ENCODE data around the gene ZNF784.

ZNF784 gene

DNA sequence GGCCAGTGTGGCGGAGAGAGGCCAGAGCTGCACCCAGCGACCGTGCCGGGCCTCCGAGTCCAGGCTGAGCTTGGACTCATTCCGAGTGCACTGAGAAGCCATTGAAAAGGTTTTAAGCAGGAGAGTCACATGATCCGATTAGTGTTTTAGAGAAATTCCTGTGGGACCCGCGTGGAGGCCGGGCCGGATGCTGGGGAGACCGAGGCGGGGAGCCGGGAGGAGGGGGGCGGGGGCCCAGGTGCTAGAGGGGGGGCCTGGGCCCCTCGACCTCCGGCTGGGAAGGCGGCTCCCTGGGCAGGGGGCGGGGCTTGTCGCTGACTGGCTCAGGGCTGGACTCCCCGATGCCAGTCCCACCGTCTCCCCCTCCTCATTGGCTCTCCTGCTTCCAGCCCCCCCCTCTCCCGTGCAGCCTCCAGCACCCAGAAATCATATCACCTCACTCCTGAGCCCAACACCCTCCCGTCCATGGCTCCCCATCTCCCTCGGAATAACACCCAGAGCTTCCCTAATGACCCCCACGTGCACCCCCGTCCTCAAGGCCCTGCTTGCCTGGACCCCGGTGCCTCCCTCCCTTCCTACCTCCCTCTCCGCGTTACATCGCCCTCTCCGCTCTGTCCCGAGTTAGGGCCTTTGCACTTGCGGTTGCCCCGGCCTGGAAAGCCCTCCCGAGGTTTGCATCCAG lies 38.6 kb downstream of the ZNF784 start (continued):
- TF ChIP-seq ZNF398 (tag by site-specific recombination; IDR thresholded peaks at IDR 0.05) (peak; percentile 66), ZNF692 (tag by site-specific recombination; IDR thresholded peaks at IDR 0.05) (peak; percentile 72; the same call in 1 of the 2 replicates), ZSCAN23 (tag by site-specific recombination; IDR thresholded peaks at IDR 0.05) (no peak), ZNF335 (tag by site-specific recombination; conservative IDR thresholded peaks at IDR 0.05) (peak; percentile 78), BCL11A (tag by site-specific recombination; IDR thresholded peaks at IDR 0.05; ENCODE audit: low read depth) (no peak), ZNF114 (tag by site-specific recombination; IDR thresholded peaks at IDR 0.05) (no peak), ZSCAN16 (tag by site-specific recombination; IDR thresholded peaks at IDR 0.05) (no peak), SP2 (tag by site-specific recombination; IDR thresholded peaks at IDR 0.05) (peak; percentile 91), ZNF37A (tag by site-specific recombination; IDR thresholded peaks at IDR 0.05) (no peak), ZNF654 (tag by site-specific recombination; IDR thresholded peaks at IDR 0.05; ENCODE audit: low read depth) (no peak), SP3 (tag by site-specific recombination; IDR thresholded peaks at IDR 0.05) (peak; percentile 84), ZNF239 (tag by site-specific recombination; IDR thresholded peaks at IDR 0.05) (no peak), ZNF585B (tag by site-specific recombination; IDR thresholded peaks at IDR 0.05) (no peak), OVOL3 (tag by site-specific recombination; IDR thresholded peaks at IDR 0.05) (no peak), GLI2 (tag by site-specific recombination; IDR thresholded peaks at IDR 0.05; ENCODE audit: borderline replicate concordance, low read depth) (no peak), ZNF2 (tag by site-specific recombination; IDR thresholded peaks at IDR 0.05) (no peak), SP7 (tag by site-specific recombination; IDR thresholded peaks at IDR 0.05) (peak; percentile 46), GLIS2 (tag by site-specific recombination; IDR thresholded peaks at IDR 0.05) (peak; percentile 93), ZNF426 (tag by site-specific recombination; IDR thresholded peaks at IDR 0.05) (no peak), FEZF1 (tag by site-specific recombination; IDR thresholded peaks at IDR 0.05) (no peak), OSR2 (tag by site-specific recombination; IDR thresholded peaks at IDR 0.05) (no peak), ZNF140 (tag by site-specific recombination; IDR thresholded peaks at IDR 0.05) (no peak), ZNF830 (tag by site-specific recombination; IDR thresholded peaks at IDR 0.05; ENCODE audit: low read depth) (no peak), ZNF24 (tag by site-specific recombination; IDR thresholded peaks at IDR 0.05) (no peak), KLF10 (tag by site-specific recombination; IDR thresholded peaks at IDR 0.05) (peak; percentile 57)
- TF ChIP-seq, protein P1, sequence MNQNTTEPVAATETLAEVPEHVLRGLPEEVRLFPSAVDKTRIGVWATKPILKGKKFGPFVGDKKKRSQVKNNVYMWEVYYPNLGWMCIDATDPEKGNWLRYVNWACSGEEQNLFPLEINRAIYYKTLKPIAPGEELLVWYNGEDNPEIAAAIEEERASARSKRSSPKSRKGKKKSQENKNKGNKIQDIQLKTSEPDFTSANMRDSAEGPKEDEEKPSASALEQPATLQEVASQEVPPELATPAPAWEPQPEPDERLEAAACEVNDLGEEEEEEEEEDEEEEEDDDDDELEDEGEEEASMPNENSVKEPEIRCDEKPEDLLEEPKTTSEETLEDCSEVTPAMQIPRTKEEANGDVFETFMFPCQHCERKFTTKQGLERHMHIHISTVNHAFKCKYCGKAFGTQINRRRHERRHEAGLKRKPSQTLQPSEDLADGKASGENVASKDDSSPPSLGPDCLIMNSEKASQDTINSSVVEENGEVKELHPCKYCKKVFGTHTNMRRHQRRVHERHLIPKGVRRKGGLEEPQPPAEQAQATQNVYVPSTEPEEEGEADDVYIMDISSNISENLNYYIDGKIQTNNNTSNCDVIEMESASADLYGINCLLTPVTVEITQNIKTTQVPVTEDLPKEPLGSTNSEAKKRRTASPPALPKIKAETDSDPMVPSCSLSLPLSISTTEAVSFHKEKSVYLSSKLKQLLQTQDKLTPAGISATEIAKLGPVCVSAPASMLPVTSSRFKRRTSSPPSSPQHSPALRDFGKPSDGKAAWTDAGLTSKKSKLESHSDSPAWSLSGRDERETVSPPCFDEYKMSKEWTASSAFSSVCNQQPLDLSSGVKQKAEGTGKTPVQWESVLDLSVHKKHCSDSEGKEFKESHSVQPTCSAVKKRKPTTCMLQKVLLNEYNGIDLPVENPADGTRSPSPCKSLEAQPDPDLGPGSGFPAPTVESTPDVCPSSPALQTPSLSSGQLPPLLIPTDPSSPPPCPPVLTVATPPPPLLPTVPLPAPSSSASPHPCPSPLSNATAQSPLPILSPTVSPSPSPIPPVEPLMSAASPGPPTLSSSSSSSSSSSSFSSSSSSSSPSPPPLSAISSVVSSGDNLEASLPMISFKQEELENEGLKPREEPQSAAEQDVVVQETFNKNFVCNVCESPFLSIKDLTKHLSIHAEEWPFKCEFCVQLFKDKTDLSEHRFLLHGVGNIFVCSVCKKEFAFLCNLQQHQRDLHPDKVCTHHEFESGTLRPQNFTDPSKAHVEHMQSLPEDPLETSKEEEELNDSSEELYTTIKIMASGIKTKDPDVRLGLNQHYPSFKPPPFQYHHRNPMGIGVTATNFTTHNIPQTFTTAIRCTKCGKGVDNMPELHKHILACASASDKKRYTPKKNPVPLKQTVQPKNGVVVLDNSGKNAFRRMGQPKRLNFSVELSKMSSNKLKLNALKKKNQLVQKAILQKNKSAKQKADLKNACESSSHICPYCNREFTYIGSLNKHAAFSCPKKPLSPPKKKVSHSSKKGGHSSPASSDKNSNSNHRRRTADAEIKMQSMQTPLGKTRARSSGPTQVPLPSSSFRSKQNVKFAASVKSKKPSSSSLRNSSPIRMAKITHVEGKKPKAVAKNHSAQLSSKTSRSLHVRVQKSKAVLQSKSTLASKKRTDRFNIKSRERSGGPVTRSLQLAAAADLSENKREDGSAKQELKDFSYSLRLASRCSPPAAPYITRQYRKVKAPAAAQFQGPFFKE (tag by site-specific recombination; IDR thresholded peaks at IDR 0.05; ENCODE audit: borderline replicate concordance): no peak
- TF ChIP-seq, protein P2, sequence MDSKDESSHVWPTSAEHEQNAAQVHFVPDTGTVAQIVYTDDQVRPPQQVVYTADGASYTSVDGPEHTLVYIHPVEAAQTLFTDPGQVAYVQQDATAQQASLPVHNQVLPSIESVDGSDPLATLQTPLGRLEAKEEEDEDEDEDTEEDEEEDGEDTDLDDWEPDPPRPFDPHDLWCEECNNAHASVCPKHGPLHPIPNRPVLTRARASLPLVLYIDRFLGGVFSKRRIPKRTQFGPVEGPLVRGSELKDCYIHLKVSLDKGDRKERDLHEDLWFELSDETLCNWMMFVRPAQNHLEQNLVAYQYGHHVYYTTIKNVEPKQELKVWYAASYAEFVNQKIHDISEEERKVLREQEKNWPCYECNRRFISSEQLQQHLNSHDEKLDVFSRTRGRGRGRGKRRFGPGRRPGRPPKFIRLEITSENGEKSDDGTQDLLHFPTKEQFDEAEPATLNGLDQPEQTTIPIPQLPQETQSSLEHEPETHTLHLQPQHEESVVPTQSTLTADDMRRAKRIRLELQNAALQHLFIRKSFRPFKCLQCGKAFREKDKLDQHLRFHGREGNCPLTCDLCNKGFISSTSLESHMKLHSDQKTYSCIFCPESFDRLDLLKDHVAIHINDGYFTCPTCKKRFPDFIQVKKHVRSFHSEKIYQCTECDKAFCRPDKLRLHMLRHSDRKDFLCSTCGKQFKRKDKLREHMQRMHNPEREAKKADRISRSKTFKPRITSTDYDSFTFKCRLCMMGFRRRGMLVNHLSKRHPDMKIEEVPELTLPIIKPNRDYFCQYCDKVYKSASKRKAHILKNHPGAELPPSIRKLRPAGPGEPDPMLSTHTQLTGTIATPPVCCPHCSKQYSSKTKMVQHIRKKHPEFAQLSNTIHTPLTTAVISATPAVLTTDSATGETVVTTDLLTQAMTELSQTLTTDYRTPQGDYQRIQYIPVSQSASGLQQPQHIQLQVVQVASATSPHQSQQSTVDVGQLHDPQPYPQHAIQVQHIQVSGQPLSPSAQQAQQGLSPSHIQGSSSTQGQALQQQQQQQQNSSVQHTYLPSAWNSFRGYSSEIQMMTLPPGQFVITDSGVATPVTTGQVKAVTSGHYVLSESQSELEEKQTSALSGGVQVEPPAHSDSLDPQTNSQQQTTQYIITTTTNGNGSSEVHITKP (tag by site-specific recombination; IDR thresholded peaks at IDR 0.05): peak; percentile 66
